HFFc6 (cell line): Measurements from ENCODE around the gene KLF12. TPM values are rescaled to one million over a fixed set of nuclear protein-coding genes. Genes with fewer than 3 reads are reported as not detected.
A peak's percentile ranks its signal among the peaks of the same experiment; 100 is the strongest.

Source experiments
- DNase-seq: peaks from one replicate; pipeline ENCODE4 v3.0.0-alpha.2; 2018
- H3K27ac Mint-ChIP-seq: 2 replicates; pipeline ENCODE4 v1.8.0; 2020; ENCODE audit warnings: mild to moderate bottlenecking, mixed read lengths
- H3K27me3 Mint-ChIP-seq: 2 replicates; pipeline ENCODE4 v1.8.0; 2021; ENCODE audit warnings: mild to moderate bottlenecking, moderate library complexity, mixed read lengths; ENCODE audit not compliant: insufficient read depth
- H3K36me3 Mint-ChIP-seq: 2 replicates; pipeline ENCODE4 v1.8.0; 2021; ENCODE audit warnings: low read depth, mixed read lengths
- H3K4me1 Mint-ChIP-seq: 2 replicates; pipeline ENCODE4 v1.8.0; 2020; ENCODE audit warnings: low read depth, mixed read lengths
- H3K4me3 Mint-ChIP-seq: 2 replicates; pipeline ENCODE4 v1.8.0; 2020; ENCODE audit warnings: mild to moderate bottlenecking, moderate library complexity, mixed read lengths
- H3K9me3 Mint-ChIP-seq: 2 replicates; pipeline ENCODE4 v1.8.0; 2020; ENCODE audit warnings: mild to moderate bottlenecking, mixed read lengths
- CTCF ChIP-seq: fragments of 200-600 bp; sonication (generic); IDR thresholded peaks from 2 replicates; pipeline ENCODE4 v1.5.0; 2021; ENCODE audit warnings: antibody characterized with exemption, mild to moderate bottlenecking
- total RNA-seq, 6 experiments: library from RNA; stranded (reverse); fragmentation: NEBNext Ultra II Directional; extraction: Animal tissue kit (Norgen Biotek cat#: 25700); gene quantifications; 2 replicates in 1 of 6; 3 replicates in 5 of 6; pipeline ENCODE4 v1.2.3, GENCODE V29; 2021

The KLF12 gene
- total RNA-seq, 6 experiments from 2014 or later = 18.1 to 28.2 (median 24.1) TPM

GRCh38 chr13:74136084-74136658 lies 2.0 kb upstream of the KLF12 start:
- TF ChIP-seq CTCF = peak; percentile 4; the same call in 1 of the 2 replicates
- H3K27ac Mint-ChIP-seq = no peak overlapping the region
- H3K27me3 Mint-ChIP-seq = peaks cover 3% of the 10 kb centered on the region; the same call in 1 of the 2 replicates
- H3K4me3 Mint-ChIP-seq = no peak overlapping the region
- H3K9me3 Mint-ChIP-seq = no peaks in the 10 kb centered on the region
- no peaks in the 10 kb centered on the region for H3K36me3 Mint-ChIP-seq
- peak; percentile 61 for DNase-seq
- H3K4me1 Mint-ChIP-seq = peaks cover 14% of the 10 kb centered on the region

- peaks cover 3% of the 10 kb centered on the region; the same call in 1 of the 2 replicates for H3K27me3 Mint-ChIP-seq
- H3K9me3 Mint-ChIP-seq = no peaks in the 10 kb centered on the region
- H3K27ac Mint-ChIP-seq = no peak overlapping the region
- H3K4me1 Mint-ChIP-seq = peaks cover 20% of the 10 kb centered on the region
- no peak for TF ChIP-seq CTCF
- peak overlapping the region; percentile 96 for H3K4me3 Mint-ChIP-seq
- H3K36me3 Mint-ChIP-seq = no peaks in the 10 kb centered on the region
- DNase-seq = peak; percentile 53
These were observed 1.3 kb upstream of the KLF12 start for GRCh38 chr13:74135326-74136083.

GRCh38 chr13:74134777-74135325 lies 647 bp upstream of the KLF12 start:
- H3K4me3 Mint-ChIP-seq = peak overlapping the region; percentile 96
- peaks cover 27% of the 10 kb centered on the region for H3K4me1 Mint-ChIP-seq
- no peaks in the 10 kb centered on the region for H3K9me3 Mint-ChIP-seq
- no peak for TF ChIP-seq CTCF
- peaks cover 3% of the 10 kb centered on the region; the same call in 1 of the 2 replicates for H3K27me3 Mint-ChIP-seq
- H3K27ac Mint-ChIP-seq = no peak overlapping the region
- H3K36me3 Mint-ChIP-seq = no peaks in the 10 kb centered on the region
- DNase-seq = no peak

- DNase-seq = peak; percentile 95
- no peaks in the 10 kb centered on the region for H3K9me3 Mint-ChIP-seq
- no peak for TF ChIP-seq CTCF
- peaks cover 38% of the 10 kb centered on the region for H3K4me1 Mint-ChIP-seq
- peak overlapping the region; percentile 98 for H3K27ac Mint-ChIP-seq
- no peaks in the 10 kb centered on the region for H3K36me3 Mint-ChIP-seq
- H3K27me3 Mint-ChIP-seq = peaks cover 3% of the 10 kb centered on the region; the same call in 1 of the 2 replicates
- H3K4me3 Mint-ChIP-seq = peak overlapping the region; percentile 96
These were observed 475 bp downstream of the KLF12 start for GRCh38 chr13:74133657-74134201.

- H3K36me3 Mint-ChIP-seq = no peaks in the 10 kb centered on the region
- no peak for TF ChIP-seq CTCF
- H3K9me3 Mint-ChIP-seq = no peaks in the 10 kb centered on the region
- H3K27ac Mint-ChIP-seq = peak overlapping the region; percentile 98
- peaks cover 45% of the 10 kb centered on the region for H3K4me1 Mint-ChIP-seq
- peaks cover 3% of the 10 kb centered on the region; the same call in 1 of the 2 replicates for H3K27me3 Mint-ChIP-seq
- peak overlapping the region; percentile 96 for H3K4me3 Mint-ChIP-seq
- DNase-seq = peak; percentile 11
These were observed 1.2 kb downstream of the KLF12 start for GRCh38 chr13:74132776-74133656.
